Spleen (tissue), 11 donors: ENCODE results near the gene SORCS3. TPM values are rescaled to one million over a fixed set of nuclear protein-coding genes. Genes with fewer than 3 reads are reported as not detected.

Experiments used
- DNase-seq: peaks from one replicate; pipeline ENCODE4 v3.0.0-alpha.2; 2020
- H3K27ac ChIP-seq, 8 donors: fragments of 200-600 bp; sonication (generic) in 7 of 8; 1 replicate in 4 of 8; 2 replicates in 4 of 8; pipeline versions ENCODE4 v1.5.0 to v1.8.0; 2016 to 2021; ENCODE audit warnings: inconsistent platforms in 4 of 8, mild to moderate bottlenecking in 4 of 8, moderate library complexity in 1 of 8
- H3K27me3 ChIP-seq, 7 donors: fragments of 200-600 bp; sonication (generic) in 6 of 7; replicated peaks in 1 of 7; 1 replicate in 4 of 7; 2 replicates in 3 of 7; pipeline versions ENCODE4 v1.5.0 to v1.8.0; 2016 to 2021; ENCODE audit warnings: inconsistent platforms in 3 of 7, mild to moderate bottlenecking in 1 of 7
- H3K36me3 ChIP-seq, 6 donors: fragments of 200-600 bp; sonication (generic) in 5 of 6; 1 replicate in 4 of 6; 2 replicates in 2 of 6; pipeline versions ENCODE4 v1.5.0 to v1.8.0; 2016 to 2021; ENCODE audit warnings: inconsistent platforms in 2 of 6
- H3K4me1 ChIP-seq, 6 donors: fragments of 200-600 bp; sonication (generic) in 5 of 6; 1 replicate in 3 of 6; 2 replicates in 3 of 6; pipeline versions ENCODE4 v1.5.0 to v1.8.0; 2016 to 2021; ENCODE audit warnings: inconsistent platforms in 3 of 6
- H3K4me3 ChIP-seq, 8 donors: fragments of 200-600 bp; sonication (generic) in 7 of 8; 1 replicate in 4 of 8; 2 replicates in 4 of 8; pipeline versions ENCODE4 v1.5.0 to v1.8.0; 2016 to 2021; ENCODE audit warnings: inconsistent platforms in 4 of 8, mild to moderate bottlenecking in 4 of 8, moderate library complexity in 2 of 8
- H3K9me3 ChIP-seq, 8 donors: fragments of 200-600 bp; sonication (generic) in 7 of 8; 1 replicate in 4 of 8; 2 replicates in 4 of 8; pipeline versions ENCODE4 v1.5.0 to v1.8.0; 2016 to 2021; ENCODE audit warnings: inconsistent platforms in 4 of 8
- CTCF ChIP-seq, 11 experiments: fragments of 200-600 bp in 7 of 11; fragments of 450-650 bp in 4 of 11; sonication (generic) in 4 of 11; IDR thresholded peaks in 8 of 11; conservative IDR thresholded peaks in 3 of 11; 1 replicate in 7 of 11; 2 replicates in 4 of 11; pipeline versions ENCODE4 v1.4.0 to v1.8.0; 2016 to 2021; ENCODE audit warnings: antibody characterized with exemption in 11 of 11, inconsistent platforms in 4 of 11, mild to moderate bottlenecking in 1 of 11
- POLR2A ChIP-seq, 3 donors: fragments of 450-650 bp; IDR thresholded peaks; one replicate each; pipeline ENCODE4 v1.5.1; 2017; ENCODE audit warnings: antibody characterized with exemption in 3 of 3, mild to moderate bottlenecking in 1 of 3
- POLR2AphosphoS5 ChIP-seq, 3 donors: sonication (generic); formaldehyde crosslinking; IDR thresholded peaks; one replicate each; pipeline ENCODE4 v1.5.1; 2017; ENCODE audit warnings: antibody characterized with exemption in 3 of 3
- WGBS, 5 donors: extraction: QIAGEN DNeasy Blood & Tissue Kit in 3 of 5; methylation state at CpG; one replicate each; pipeline versions ENCODE4 v1.1.5 to v1.1.7; 2013 to 2018; 5-methylcytosine and 5-hydroxymethylcytosine counted together
- intact Hi-C: fragments of 100-400 bp; cut with DNase I; formaldehyde crosslinking; loops from one replicate; pipeline ENCODE4 v1.15.0; 2023; ENCODE audit warnings: low total_unique reads
- polyA plus RNA-seq, 3 donors: library from polyadenylated mRNA; stranded (reverse); fragments of 200-250 nt; gene quantifications; one replicate each; pipeline ENCODE4 v1.2.1, GENCODE V29; 2013
- total RNA-seq, 7 donors: library from RNA; depleted of rRNA in 3 of 7; stranded (reverse); fragments of >200 nt in 3 of 7; fragmentation: NEBNext Ultra II Directional in 4 of 7; extraction: Animal tissue kit (Norgen Biotek cat#: 25700) in 4 of 7; gene quantifications; one replicate each; pipeline versions ENCODE4 v1.1.0 to v1.2.1, GENCODE V29; 2016 to 2021
- donor health status: healthy with polysubstance abuse.
- donor health status: DM: no; HTN: no; CAD: no; lungs with moderate emphysema.
- donor health status: DM: no; HTN: no; CAD: no.
- donor health status: Bipolar disorder and iron deficiency.
- donor health status: healthy.
- donor health status: DM: no; HTN: no; CAD: no.
- donor health status: DM: yes; HTN: yes; CAD: no.

The SORCS3 gene
- total and polyA plus RNA-seq, 10 donors, result 0.03 to 0.06 TPM; not detected in 8

- Histone ChIP-seq H3K27ac (no peak overlapping the region), H3K36me3 (no peaks in the 10 kb centered on the region), H3K9me3 (peaks cover 0 to 31% (median 17%) of the 10 kb centered on the region in 8 donors), H3K27me3 (no peaks in the 10 kb centered on the region), H3K4me1 (no peaks in the 10 kb centered on the region), H3K4me3 (no peak overlapping the region)
- TF ChIP-seq POLR2A (IDR thresholded peaks at IDR 0.05) (no peak), CTCF (IDR thresholded peaks at IDR 0.05 in 8 of 11, conservative IDR thresholded peaks at IDR 0.05 in 3 of 11) (no peak), POLR2AphosphoS5 (IDR thresholded peaks at IDR 0.05) (no peak)
- DNase-seq, result no peak
- WGBS, 5 donors, result 80 to 94% (median 81%) methylated on average over 3 of the region's 3 CpGs
- intact Hi-C loops, result no loop called here
These were observed 651.1 kb downstream of the SORCS3 start for GRCh38 chr10:105292236-105292635.
